NT2/D1 (cell line): ENCODE results near the gene RAP1GAP2.

Source experiments
- DNase-seq: peaks from one replicate; pipeline ENCODE4 v3.0.0-alpha.2; 2011; ENCODE audit warnings: low read depth, low spot score
- H3K27me3 ChIP-seq: 2 replicates; pipeline ENCODE4 v1.6.0; 2011; ENCODE audit warnings: mild to moderate bottlenecking; ENCODE audit not compliant: insufficient read length, insufficient read depth
- H3K36me3 ChIP-seq: 2 replicates; pipeline ENCODE4 v1.6.1; 2011; ENCODE audit warnings: mild to moderate bottlenecking, low read length, mixed read lengths; ENCODE audit not compliant: insufficient read depth, insufficient read length
- H3K4me1 ChIP-seq: 2 replicates; pipeline ENCODE4 v1.5.1; 2011; ENCODE audit not compliant: insufficient read depth, insufficient read length
- H3K4me3 ChIP-seq: 2 replicates; pipeline ENCODE4 v1.5.1; 2011; ENCODE audit warnings: low read depth; ENCODE audit not compliant: insufficient read length
- H3K9ac ChIP-seq: 2 replicates; pipeline ENCODE4 v1.6.0; 2011; ENCODE audit warnings: low read depth; ENCODE audit not compliant: insufficient read length
- H3K9me3 ChIP-seq: 2 replicates; pipeline ENCODE4 v1.5.1; 2011; ENCODE audit warnings: mild to moderate bottlenecking, low read length; ENCODE audit not compliant: insufficient read depth
- SUZ12 ChIP-seq: IDR thresholded peaks from 2 replicates; pipeline ENCODE4 v1.6.1; 2011; ENCODE audit not compliant: insufficient read length, insufficient read depth; ENCODE audit errors: extremely low read depth
- YY1 ChIP-seq: IDR thresholded peaks from 2 replicates; pipeline ENCODE4 v1.6.1; 2011; ENCODE audit not compliant: insufficient read length, insufficient read depth
- ZNF274 ChIP-seq: IDR thresholded peaks from 2 replicates; pipeline ENCODE4 v1.6.1; 2011; ENCODE audit warnings: mild to moderate bottlenecking, low read depth, low read length

The RAP1GAP2 gene

DNA sequence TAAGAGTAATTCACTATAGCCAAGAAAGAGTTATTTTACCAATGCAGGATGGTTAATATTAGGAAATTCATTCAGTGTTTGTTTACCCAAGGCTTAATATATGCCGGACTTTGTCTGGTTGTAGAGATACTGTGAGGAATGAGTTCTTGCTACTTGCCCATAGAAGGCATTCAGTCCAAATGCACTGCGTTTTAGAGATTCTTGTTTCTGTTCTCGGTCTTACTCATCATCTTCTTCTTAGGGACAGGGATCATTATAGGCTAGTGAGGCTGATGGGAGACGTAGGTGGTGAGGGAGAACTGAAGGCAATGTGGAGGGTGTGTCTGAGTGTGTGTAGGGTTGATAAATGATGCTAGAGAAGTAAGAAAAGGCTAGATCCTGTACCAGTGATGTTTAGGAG, 176.5 kb downstream of the RAP1GAP2 start:
- H3K4me1 ChIP-seq = no peaks in the 10 kb centered on the region
- TF ChIP-seq YY1 = no peak
- no peak for TF ChIP-seq SUZ12
- no peak for TF ChIP-seq ZNF274
- H3K27me3 ChIP-seq = no peaks in the 10 kb centered on the region
- H3K4me3 ChIP-seq = no peak overlapping the region
- H3K9ac ChIP-seq = no peak overlapping the region
- no peak for DNase-seq
- peaks cover under 1% of the 10 kb centered on the region for H3K36me3 ChIP-seq
- no peaks in the 10 kb centered on the region for H3K9me3 ChIP-seq

GRCh38 chr17:2974347-2974746, 178.1 kb downstream of the RAP1GAP2 start:
- no peaks in the 10 kb centered on the region for H3K4me1 ChIP-seq
- H3K9me3 ChIP-seq = no peaks in the 10 kb centered on the region
- DNase-seq = no peak
- no peaks in the 10 kb centered on the region for H3K27me3 ChIP-seq
- no peak overlapping the region for H3K4me3 ChIP-seq
- TF ChIP-seq YY1 = no peak
- TF ChIP-seq ZNF274 = no peak
- no peak for TF ChIP-seq SUZ12
- no peak overlapping the region for H3K9ac ChIP-seq
- no peaks in the 10 kb centered on the region for H3K36me3 ChIP-seq

DNA sequence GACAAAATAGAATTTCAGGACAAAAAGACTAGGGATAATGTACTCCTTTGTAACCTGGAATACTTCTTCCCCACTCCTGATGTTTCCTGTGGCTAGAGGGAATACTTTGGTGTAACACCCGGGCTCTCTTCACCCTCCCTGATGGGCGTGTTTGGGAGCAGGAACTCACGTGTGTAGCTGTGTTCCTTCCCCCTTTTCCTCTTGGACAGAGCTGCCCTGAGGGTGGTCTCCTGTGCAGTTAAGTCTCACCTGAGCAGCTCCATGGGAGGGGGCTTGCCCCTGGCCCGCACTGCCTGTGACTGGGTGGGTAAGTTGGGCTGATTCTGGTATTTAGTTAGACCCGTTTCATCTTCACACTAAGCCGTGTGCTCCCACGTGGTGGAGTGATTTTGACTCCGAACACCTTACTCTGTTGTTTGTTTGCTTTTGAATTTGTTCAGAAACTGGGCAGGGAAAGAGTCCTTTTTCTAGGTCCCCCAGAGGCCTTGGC, 179.3 kb downstream of the RAP1GAP2 start:
- Histone ChIP-seq H3K4me1 (no peaks in the 10 kb centered on the region), H3K9me3 (no peaks in the 10 kb centered on the region), H3K4me3 (no peak overlapping the region), H3K27me3 (no peaks in the 10 kb centered on the region), H3K9ac (no peak overlapping the region), H3K36me3 (peaks cover 6% of the 10 kb centered on the region)
- no peak for DNase-seq
- TF ChIP-seq SUZ12 = no peak
- no peak for TF ChIP-seq ZNF274
- TF ChIP-seq YY1 = no peak

GRCh38 chr17:2977157-2977556, 180.9 kb downstream of the RAP1GAP2 start:
- no peaks in the 10 kb centered on the region for H3K9me3 ChIP-seq
- peaks cover 19% of the 10 kb centered on the region for H3K36me3 ChIP-seq
- TF ChIP-seq YY1 (no peak), SUZ12 (no peak), ZNF274 (no peak)
- H3K27me3 ChIP-seq = no peaks in the 10 kb centered on the region
- H3K4me1 ChIP-seq = no peaks in the 10 kb centered on the region
- H3K4me3 ChIP-seq = no peak overlapping the region
- no peak for DNase-seq
- H3K9ac ChIP-seq = no peak overlapping the region

DNA sequence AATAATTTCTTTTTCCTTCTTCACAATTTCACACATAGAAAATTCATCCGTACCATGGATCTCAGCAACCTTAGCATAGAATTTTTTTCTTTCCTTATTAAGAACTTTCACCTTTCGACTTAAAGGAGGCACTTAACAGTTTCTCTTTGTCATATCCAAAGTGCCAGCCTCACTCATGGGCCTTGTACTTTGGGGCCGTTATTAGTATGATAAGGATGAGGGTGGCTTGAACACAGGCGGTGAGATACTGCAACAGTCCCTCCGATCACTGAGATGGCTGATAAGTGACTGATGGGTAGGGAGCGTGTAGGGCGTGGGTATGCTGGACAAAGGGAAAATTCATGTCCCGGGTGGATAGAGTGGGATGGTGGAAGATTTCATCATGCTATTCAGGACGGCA, 181.9 kb downstream of the RAP1GAP2 start:
- H3K27me3 ChIP-seq = no peaks in the 10 kb centered on the region
- H3K4me3 ChIP-seq = no peak overlapping the region
- no peaks in the 10 kb centered on the region for H3K9me3 ChIP-seq
- H3K4me1 ChIP-seq = no peaks in the 10 kb centered on the region
- H3K9ac ChIP-seq = no peak overlapping the region
- peaks cover 27% of the 10 kb centered on the region for H3K36me3 ChIP-seq
- no peak for DNase-seq
- TF ChIP-seq YY1 = no peak

DNA sequence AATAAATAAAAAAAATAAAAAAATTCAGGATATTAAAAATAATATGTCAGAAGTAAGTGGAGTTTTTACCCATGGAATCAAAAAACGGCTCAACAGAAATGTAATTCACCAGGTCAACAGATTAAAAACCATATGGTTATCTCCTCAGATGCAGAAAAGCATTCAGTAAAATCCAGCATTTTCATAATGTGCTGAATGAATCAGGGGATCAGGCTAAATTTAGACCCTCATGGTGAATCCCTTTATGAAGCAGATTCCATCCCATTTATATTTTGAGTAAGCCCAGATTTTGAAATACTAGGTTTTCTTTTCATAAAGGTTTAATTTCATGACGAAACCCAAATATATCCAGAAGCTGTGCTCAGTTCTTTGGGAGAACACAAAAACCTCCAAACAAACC, 182.8 kb downstream of the RAP1GAP2 start:
- peaks cover 27% of the 10 kb centered on the region for H3K36me3 ChIP-seq

DNA sequence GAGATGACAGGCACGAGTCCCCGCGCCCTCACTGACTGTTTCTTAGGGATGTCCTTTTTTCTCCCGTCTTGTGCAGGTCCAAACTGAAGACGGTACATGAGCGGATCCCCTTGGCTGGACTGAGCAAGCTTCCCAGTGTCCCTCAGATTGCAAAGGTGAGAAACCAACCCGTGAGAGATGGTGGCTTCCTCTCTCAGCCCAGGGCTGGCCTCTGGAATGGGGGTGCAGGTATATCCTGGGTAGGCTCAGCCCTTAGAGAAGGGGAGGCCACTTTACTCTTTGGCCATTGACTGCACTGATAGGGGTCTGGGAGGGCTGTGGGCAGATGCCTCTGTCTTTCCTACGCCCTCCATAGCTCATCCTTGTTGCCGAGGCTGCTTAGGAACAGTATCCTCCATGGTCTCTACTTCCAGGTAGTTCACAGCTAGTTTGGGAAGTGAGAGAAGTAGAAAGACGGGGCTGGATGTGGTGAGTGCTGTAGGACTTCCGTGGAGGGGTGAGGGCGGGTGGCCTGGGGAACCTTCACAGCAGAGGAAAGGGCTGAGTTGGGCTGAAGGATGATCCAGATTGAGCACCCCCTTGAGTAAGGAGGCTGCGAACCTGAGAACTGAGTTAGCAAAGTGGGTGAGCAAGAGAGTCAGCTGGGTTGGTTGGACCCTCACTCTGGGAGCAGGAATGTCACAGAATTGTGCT, 184.1 kb downstream of the RAP1GAP2 start:
- H3K4me3 ChIP-seq = no peak overlapping the region
- no peaks in the 10 kb centered on the region for H3K9me3 ChIP-seq
- no peaks in the 10 kb centered on the region for H3K27me3 ChIP-seq
- no peak overlapping the region for H3K9ac ChIP-seq
- DNase-seq = no peak
- peaks cover 33% of the 10 kb centered on the region for H3K36me3 ChIP-seq
- TF ChIP-seq SUZ12 = no peak
- no peak for TF ChIP-seq ZNF274
- TF ChIP-seq YY1 = no peak
- H3K4me1 ChIP-seq = no peaks in the 10 kb centered on the region

More for the DNA sequence above, 182.8 kb downstream of the RAP1GAP2 start:
- Histone ChIP-seq H3K27me3 (no peaks in the 10 kb centered on the region), H3K9me3 (no peaks in the 10 kb centered on the region), H3K4me1 (no peaks in the 10 kb centered on the region), H3K4me3 (no peak overlapping the region), H3K9ac (no peak overlapping the region)
- DNase-seq = no peak
- TF ChIP-seq ZNF274 (no peak), SUZ12 (no peak), YY1 (no peak)
